ENCODE measurements around the gene AHCYL2.
A peak's percentile ranks its signal among the peaks of the same experiment; 100 is the strongest.
"Not testable (repeated sequence)": the region's sequence is repeated elsewhere in the genome, so short reads cannot be mapped to it uniquely, and the experiment has no call there.

Gene AHCYL2

DNA sequence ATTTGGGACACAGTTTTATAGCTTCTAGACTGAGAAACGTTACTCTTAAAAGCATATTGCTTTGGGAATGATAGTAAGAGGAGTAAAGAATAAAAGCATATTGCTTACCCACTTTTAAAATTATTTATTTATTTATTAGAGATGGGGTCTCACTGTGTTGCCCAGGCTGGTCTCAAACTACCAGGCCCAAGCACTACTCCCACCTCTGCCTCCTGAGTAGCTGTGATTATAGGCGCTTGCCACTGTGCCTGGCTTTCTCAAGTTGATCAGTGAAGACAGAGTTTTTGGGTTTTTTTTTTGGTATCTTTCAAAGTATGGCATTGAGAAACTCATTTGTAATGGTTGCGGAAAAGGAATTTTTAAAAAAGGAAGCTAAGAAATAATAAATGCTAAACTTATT lies 68.0 kb downstream of the AHCYL2 start:
- no peak for DNase-seq (ENCODE audit: low read depth)

DNA sequence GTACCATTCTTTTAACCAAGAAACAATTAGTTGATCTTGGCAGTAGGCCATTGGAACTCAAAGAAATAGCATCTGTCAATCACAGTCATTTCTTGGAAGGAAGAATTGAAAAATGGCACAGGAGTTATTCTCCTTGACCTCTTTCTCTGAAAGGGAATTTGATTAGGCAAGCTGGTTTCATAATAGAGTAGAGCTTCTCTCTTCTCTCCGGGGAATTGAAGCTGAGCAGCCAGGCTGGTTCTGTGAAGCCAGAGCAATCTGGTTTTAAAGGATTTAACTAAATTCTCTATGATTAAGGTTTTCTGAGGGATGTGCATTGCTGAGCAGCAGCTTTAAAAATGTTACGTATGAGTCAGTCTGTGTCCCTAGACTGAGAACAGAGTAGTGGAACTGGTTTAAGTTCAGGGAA lies 70.2 kb downstream of the AHCYL2 start:
- no peak for DNase-seq (ENCODE audit: low read depth)

DNA sequence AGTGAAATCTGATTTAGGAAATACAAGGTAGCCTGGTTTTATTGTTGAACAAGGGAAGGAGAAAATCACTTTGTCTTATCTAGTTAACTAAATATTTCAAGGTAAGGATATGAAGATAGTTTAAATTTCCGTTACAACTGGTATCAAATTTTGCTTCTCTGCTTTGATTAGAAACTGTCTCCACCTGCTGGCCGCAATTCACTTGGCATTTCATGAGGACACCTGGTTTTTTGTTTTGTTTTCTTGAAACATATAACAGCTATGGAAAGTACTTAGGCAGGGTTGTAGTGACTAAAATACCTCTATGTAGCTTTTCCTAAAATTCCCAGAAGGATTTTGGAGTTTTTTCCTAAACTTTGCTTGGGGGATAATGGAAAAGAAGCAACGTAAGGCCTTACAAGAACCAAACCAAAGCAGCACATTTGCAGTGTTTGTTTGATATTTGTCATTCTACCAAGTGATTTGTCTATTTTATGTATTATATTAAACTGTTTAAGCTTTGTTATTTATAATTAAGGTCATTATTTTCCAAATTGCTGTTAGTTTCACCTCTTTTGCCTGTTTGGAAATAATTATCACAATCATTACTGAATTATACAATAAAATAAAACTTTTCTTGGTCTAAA lies 73.6 kb downstream of the AHCYL2 start:
- peak; percentile 15 for DNase-seq (ENCODE audit: low read depth)

DNA sequence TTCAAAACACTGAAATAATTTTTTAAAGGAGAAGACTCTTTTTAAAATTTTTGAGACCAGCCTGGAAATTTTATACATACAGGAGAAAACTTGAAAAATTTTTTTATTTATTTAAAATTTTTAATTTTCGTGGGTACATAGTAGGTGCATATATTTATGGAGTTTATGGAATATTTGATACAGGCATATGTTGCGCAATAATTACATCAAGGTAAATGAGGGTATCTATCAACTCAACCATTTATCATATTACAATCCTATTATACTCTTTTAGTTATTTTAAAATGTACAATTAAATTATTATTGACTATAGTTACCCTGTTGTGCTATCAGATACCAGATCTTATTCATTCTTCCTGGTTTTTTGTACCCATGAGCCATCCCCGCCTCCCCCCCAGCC lies 75.1 kb downstream of the AHCYL2 start:
- DNase-seq (ENCODE audit: low read depth): no peak

DNA sequence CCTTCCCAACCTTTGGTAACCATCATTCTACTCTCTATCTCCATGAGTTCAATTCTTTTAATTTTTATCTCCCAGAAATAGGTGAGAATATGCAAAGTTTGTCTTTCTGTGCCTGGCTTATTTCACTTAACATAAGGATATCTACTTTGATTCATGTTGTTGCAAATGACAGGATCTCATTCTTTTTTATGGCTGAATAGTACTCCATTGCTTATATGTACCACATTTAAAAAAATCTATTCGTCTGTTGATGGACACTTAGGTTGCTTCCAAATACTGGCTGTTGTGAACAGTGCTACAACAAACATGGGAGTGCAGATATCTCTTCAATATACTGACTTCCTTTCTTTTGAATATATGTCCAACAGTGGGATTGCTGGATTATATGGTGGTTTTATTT lies 75.5 kb downstream of the AHCYL2 start:
- DNase-seq (ENCODE audit: low read depth): not testable (repeated sequence)

DNA sequence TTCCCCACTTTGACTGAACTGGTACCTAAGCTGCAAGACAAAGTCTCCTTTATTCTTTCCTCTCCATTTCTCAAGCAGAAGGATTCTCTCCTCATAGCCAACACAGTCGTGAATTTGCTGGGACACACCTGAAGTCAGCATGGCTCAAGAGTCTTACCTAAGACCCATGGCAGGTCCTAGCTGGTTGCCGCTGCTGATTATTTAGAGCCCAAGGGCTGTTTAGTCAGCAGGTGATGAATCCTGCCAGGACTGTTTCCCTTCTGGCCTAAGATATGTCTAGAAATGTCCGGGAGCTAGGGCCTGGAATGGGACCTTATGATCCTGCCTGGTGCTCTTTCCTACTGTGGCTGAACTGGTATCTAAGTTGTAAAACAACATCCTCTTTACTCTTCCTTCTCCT lies 82.8 kb downstream of the AHCYL2 start:
- DNase-seq (ENCODE audit: low read depth): no peak

DNA sequence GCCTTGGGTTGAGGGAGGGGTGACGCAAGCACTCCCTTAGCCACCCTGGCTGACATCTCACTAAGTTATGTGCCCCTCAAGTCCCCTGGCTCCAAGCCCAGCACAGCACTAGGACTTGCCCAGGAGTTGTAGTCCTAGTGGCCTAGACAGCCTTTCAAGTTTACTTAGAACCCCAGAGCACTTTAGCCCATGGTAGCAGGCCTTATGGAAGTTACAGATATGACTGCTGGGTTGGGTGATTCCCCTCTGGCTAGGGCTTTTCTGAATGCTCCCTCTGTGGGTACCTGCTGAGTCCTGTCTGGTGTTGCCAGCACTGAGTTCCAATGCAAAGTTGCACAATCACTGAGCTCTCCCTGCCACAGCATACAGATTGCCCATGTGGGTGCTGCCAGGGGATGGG lies 83.2 kb downstream of the AHCYL2 start:
- DNase-seq (ENCODE audit: low read depth): no peak

DNA sequence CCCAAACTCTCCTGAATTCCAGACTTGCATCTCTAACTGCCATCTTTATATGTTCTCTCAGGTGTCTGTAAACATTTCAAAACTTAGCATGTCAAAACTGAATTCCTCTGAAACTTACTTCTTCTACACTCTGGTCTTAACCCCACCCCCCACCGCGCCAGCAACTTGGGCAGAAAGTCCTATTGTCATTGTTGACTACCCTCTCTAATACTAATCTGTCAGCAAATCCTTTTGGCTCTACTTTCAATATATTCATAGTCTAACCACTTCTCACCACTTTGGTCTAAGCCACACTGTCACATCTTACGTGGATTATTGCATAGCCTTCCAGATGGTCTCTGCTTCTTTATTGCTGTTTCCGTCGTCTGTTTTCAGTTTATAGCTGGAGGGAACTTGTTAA lies 86.6 kb downstream of the AHCYL2 start:
- no peak for DNase-seq (ENCODE audit: low read depth)

DNA sequence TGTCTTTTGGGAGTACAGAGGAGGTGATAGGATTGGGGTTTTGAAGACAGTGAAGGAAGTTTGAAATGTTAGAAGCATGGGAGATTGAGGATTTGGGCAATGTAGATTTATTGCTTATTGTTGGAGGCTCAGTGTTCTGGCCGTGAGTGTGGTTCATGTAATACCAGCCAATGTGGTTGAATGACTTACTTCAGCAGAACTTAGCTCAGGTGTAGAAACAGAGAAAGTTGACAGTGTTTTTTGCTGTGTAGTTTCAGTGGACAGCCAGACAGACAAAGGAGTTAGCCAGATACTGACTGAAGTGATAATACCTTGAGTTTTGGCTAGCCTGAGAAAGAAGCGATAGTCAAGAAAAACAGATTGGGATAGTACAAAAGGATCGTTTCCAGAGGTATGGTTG lies 88.5 kb downstream of the AHCYL2 start:
- DNase-seq (ENCODE audit: low read depth): no peak

DNA sequence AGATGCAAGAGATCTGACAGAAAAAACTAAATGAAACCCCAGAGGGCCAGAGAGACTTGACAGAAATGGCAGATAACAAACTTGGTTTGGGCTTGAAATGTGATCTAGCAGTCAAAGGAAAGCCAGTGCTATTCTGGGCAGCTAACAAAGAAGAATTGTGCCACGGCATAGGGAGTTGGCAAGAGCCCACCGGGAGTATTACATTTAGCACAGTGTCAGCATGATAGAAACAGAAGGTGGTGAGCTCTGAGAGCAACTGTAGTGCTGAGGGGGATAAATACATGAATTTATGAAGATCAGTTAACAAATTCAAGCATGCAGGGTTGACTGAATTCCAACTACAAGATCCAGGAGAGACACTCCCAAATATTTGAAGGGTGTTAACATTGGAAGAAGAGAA lies 91.1 kb downstream of the AHCYL2 start:
- DNase-seq (ENCODE audit: low read depth): no peak

DNA sequence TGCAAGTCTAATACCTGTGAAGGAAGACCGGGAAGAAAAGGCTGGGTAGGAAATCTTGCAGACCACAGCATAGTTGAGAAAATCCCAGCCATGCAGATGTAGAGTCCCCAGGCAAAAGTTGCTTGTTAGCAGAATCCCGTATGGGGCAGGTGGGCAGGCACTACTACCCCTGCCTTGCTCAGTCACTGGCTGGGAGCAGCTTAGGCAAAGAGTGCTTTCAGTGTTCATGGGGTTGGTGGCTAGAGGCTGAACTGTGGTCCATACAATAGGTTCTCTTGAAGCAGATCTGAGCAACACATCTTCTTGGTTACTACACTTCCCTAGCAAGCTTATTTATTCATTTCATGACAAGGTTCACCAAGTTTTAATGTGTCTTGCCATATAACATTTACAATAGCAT lies 92.6 kb downstream of the AHCYL2 start:
- no peak for DNase-seq (ENCODE audit: low read depth)

DNA sequence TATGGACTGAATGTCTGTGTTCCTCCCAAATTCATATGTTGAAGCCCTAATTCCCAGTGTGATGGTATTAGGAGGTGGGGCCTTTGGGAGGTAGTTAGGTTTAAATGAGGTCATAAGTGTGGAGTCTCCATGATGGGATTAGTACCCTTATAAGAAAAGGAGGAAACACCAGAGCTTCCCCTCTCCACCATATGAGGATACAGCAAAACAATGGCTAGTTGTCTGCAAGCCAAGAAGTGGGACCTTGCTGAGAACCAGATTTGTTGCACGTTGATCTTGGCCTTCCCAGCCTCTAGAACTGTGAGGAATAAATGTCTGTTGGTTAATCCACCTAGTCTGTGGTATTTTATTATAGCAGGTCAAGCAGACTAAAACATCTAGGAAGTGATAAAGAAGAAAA lies 102.2 kb downstream of the AHCYL2 start:
- no peak for DNase-seq (ENCODE audit: low read depth)

DNA sequence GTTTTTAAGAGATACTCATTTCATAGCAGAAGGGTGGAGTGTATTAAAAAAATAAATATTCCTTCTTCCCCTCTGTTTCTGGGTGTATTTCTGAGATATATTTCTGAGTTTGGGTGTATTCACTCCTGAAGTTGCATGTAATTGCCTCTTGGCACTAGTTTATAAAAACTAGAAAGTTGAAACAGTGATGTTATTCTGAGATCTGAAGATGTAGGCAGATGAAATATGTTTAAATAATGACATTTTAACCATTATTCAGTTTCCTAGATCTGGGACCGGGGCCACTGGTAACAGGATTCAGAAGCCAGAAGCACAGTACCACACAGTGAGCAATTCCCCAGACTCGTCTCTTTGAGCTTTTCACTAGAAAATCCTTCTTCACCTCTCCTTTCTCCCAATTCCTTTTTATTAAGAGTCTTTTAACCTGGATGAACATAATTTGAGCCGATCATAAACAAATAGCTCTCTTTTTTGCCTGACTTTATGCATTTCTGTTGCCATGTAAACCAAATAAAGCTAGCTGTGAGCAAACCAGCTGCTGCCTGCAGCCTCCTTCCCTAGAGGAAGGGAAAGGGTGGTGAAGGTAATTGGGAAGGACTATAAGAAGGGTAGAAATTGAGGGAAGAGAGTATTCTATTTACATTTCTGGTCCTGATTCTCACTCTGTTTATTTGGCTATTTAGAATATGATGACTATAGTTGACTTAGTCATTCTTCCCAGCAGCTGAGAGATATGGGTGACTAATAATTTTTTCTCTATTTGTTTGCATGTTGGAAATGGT lies 107.6 kb downstream of the AHCYL2 start:
- no peak for DNase-seq (ENCODE audit: low read depth)

DNA sequence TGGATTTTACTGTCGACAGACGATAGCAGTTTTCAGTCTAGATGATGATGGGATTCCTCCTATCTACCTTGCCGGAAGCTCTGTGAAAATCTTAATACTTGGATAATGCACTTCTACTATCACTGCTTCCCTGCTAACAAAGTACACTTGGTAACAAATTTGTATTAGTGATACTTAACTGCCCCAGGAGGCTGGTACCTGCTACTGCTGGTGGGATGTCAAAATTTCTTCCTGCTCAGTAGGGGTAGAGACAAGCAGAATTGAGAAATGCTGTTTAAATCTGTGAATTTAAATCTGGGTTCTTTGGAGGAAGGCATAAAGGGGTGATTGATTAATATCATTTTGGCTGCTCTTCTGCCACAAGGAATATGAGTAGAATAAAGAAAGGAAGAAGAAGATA lies 109.6 kb downstream of the AHCYL2 start:
- no peak for DNase-seq (ENCODE audit: low read depth)

DNA sequence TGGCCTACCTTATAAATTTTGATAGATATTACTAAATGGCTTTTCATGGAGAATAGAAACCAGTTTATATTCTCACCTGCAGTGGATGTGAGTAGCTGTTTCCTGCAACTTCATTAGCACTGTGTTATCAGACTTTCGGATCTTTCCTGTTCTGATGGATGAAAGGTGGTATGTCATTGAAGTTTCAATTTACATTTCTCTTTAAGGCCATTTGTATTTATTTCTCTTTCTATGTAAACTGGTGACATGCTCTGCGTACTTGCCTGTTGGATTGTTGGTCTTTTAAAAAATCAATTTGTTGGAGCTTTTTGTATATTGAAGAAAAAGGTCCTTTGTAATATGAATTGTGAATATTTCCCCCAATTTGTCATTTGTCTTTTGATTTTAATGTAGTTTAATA lies 113.6 kb downstream of the AHCYL2 start:
- DNase-seq (ENCODE audit: low read depth): no peak

DNA sequence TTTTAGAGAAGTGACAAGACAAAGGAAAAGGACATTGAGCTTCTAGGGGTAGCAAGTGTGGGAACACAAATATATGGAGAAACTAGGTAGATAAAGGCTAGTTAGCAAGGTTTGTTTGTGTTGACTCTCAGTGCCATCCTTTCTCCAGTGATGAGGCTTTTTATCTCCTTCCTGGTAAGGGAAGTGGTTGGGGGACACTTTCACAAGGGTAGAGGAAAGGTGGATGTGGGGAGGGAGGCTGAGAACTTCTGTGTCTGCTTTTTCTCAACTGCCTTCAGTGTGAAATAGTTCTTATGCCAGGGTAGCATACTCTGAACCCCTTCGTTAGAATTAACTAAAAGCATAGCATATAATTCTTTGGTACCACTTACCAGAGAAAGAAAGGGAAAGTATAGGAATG lies 116.4 kb downstream of the AHCYL2 start:
- no peak for DNase-seq (ENCODE audit: low read depth)

DNA sequence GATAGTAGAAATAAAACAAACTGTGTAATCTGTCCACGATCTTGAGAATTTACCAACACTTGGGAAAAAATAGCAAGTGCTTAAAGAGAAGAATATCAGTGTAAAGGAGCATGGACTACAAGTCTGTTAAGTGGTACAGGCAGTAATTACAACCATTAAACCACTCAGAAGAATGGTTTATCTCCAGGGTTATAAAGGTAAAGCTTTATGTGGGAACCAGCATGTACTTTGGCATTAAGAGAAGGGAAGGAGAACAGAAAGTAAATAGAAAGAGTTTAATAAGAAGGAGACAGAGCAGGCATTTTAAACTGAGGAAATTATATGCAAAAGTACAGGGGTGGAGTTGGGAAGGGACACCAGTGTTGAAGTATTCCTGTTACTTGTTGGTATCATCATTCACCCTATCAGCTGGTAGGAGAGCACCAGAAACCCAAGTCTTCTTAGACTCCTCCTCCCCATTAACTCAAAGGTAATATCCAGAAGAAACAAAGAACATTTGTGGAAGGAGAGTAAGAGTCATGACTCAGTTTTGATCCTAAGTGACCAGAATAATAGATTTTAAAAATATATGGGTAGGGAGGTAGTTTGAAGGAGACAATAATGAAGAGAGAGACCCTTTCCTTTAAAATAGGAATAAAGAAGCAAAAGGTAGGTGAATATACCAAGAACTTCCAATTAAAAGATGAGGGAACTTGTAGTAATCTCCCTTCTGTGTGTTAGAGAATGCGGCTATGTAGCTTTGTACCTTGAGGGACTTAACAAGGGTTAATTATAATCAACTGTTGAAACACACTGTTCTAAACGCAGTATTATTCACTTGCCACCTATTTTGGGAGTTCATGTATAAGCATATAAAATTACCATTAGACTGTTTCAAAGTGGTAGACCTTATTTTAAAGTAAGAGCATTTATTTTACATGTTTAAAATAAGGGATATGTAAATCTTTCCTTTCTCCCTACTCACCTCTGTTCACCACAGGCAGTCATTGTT lies 117.3 kb downstream of the AHCYL2 start:
- DNase-seq (ENCODE audit: low read depth): no peak

DNA sequence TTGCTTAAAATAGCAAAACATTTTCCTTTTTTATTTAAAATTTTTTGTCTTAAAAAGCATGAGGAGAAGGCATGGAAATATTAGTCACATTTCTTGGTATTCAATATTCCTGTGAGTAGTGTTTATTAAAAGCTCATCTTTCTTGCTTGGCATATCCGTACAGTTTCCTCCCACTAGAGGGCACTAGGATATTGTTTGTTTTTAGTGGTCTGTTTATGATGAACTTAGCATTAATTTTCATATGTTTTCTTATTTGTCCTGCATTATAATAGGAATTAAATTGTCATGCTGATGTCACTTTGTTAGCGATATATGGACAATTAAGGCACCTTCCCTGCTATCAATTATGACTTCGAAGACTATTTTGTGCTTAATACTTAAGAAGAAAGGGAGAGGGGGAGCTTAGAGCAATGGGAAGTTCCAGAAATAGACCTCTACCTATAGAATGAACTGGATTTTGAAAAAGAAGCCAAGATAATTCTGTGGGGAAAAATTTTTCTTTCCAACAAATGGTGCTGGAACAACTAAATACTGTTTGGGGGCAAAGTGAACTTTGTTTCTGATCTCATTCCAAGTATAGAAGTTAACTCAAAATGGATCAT lies 118.4 kb downstream of the AHCYL2 start:
- no peak for DNase-seq (ENCODE audit: low read depth)

DNA sequence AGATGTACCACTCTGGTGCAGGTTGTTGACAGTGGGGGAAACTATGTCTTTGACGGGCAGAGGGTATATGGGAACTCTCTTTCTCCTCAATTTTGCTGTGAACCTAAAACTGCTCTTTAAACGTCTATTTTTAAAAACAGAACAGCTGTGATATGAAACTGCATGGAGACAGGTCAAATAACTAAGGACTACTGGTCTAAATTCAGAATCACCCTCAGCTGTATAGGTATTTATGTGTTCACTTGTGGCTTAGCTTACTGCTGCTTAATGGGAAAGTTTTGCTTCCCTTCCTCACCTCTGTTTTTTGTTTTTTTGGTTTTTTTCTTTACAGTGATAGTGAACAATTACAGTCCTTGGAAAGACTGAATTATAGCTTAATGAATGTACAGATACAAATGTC lies 122.5 kb downstream of the AHCYL2 start:
- no peak for DNase-seq (ENCODE audit: low read depth)

DNA sequence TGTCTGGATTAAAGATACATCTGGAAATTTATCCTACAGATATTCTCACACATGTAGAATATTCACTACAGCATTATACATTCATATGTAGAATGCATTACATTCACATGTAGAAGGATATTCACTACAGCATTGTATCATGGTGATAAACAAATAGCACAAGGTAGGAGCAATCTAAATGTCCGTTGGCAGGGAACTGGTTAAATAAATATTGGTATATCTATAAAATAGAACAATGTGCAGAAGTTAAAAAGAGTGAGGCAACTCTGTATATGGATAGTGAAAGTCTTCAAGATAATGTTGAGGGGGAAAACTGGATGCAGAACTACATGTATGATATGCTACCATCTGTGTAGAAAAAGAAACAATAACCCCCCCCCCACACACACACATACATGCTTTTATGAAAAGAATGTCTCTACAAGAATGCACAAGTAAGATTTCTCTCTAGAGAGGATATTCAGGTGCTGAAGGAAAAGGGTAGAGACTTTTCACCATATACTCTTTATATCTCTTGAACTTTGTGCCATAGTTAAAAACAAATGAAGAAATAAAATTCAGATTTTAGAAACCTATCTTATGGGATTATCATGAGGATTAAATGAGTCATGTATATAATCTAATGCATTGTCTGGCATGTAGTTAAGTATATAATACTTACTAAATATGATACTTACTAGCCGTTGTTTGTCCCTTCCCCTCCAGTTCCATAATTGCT lies 123.4 kb downstream of the AHCYL2 start:
- no peak for DNase-seq (ENCODE audit: low read depth)

DNA sequence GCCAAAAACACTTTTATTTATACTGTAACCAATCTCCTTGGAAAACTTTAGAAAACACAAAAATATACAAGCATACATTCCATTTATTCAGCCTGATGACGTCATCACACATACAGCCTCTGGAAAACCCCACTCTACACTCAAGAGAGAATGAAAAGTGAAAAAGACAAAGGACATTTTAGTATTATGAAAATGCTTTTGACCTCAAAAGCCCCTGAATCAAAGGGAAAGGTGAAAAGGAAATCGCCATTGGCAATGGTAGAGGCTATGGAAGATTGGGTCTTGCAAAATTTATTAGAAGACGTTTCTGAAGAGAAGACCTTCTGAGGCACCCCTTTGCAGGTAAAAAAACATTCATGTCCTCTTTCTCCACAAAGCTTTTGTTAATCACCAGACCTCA lies 126.5 kb downstream of the AHCYL2 start:
- no peak for DNase-seq (ENCODE audit: low read depth)

DNA sequence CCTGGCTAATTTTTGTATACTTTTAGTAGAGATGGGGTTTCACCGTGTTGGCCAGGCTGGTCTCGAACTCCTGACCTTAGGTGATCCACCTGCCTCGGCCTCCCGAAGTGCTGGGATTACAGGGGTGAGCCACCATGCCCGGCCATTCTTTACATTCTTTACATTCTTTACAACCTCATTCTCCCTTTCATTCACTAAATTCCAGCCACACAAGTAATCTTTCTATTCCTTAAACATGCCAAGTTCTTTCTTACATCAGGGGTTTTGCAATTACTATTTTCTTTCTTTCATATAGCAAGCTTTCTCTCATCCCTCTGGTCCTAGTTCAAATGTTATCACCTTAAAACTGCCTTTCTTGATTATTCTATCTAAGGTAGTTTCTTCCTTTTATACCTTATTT lies 128.3 kb downstream of the AHCYL2 start:
- not testable (repeated sequence) for DNase-seq (ENCODE audit: low read depth)
